GM06990 (cell line): Measurements from ENCODE around the gene FOXD3.
A peak's percentile ranks its signal among the peaks of the same experiment; 100 is the strongest.

Experiments
- DNase-seq: peaks from one replicate; pipeline ENCODE4 v3.0.0-alpha.2; 2011; ENCODE audit not compliant: insufficient read length; ENCODE audit errors: extremely low read depth
- H3K27me3 ChIP-seq: replicated peaks from 2 replicates; pipeline ENCODE4 v1.6.0; 2011; ENCODE audit warnings: low read length; ENCODE audit not compliant: control insufficient read depth, insufficient read depth
- H3K36me3 ChIP-seq: 2 replicates; pipeline ENCODE4 v1.5.1; 2011; ENCODE audit warnings: low read length; ENCODE audit not compliant: control insufficient read depth, insufficient read depth
- H3K4me3 ChIP-seq: replicated peaks from 2 replicates; pipeline ENCODE4 v1.5.1; 2011; ENCODE audit warnings: low read depth, mild to moderate bottlenecking, control low read depth, low read length
- TF ChIP-seq, protein P1 (sequence below): IDR thresholded peaks from 2 replicates; pipeline ENCODE4 v1.5.1; 2011; ENCODE audit warnings: low read length, control low read depth, mild to moderate bottlenecking, inconsistent platforms; ENCODE audit not compliant: insufficient read depth, poor library complexity, severe bottlenecking

Gene FOXD3

DNA sequence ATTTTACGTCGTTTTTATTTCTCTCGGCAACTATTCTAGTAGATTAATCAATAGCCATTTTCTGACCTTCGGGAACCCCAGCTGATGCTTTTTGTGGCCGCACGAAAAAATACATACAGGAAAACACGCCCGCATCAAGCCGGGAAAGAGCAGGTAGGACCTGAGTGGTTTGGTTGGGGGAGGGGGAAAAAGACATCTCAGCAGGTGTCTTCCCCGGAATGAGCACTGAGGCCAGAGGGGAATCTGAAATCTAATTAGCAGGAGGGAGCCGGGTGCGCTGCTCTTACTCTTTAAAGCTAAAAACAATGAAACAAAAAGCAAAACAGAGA, 618 bp upstream of the FOXD3 start:
- Histone ChIP-seq H3K4me3 (peak overlapping the region; percentile 78), H3K27me3 (peaks cover 2% of the 10 kb centered on the region), H3K36me3 (no peaks in the 10 kb centered on the region)
- TF ChIP-seq, protein P1, sequence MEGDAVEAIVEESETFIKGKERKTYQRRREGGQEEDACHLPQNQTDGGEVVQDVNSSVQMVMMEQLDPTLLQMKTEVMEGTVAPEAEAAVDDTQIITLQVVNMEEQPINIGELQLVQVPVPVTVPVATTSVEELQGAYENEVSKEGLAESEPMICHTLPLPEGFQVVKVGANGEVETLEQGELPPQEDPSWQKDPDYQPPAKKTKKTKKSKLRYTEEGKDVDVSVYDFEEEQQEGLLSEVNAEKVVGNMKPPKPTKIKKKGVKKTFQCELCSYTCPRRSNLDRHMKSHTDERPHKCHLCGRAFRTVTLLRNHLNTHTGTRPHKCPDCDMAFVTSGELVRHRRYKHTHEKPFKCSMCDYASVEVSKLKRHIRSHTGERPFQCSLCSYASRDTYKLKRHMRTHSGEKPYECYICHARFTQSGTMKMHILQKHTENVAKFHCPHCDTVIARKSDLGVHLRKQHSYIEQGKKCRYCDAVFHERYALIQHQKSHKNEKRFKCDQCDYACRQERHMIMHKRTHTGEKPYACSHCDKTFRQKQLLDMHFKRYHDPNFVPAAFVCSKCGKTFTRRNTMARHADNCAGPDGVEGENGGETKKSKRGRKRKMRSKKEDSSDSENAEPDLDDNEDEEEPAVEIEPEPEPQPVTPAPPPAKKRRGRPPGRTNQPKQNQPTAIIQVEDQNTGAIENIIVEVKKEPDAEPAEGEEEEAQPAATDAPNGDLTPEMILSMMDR = no peak
- DNase-seq = no peak

- H3K27me3 ChIP-seq = peaks cover 2% of the 10 kb centered on the region
- peak overlapping the region; percentile 78 for H3K4me3 ChIP-seq
- peak; percentile 56 for DNase-seq
Measured at GRCh38 chr1:63322944-63323864, 837 bp downstream of the FOXD3 start.

GRCh38 chr1:63323865-63324778, 1.8 kb downstream of the FOXD3 start:
- no peak overlapping the region for H3K4me3 ChIP-seq
- peaks cover under 1% of the 10 kb centered on the region for H3K27me3 ChIP-seq
- TF ChIP-seq, protein P1 = no peak
- DNase-seq = no peak
- no peaks in the 10 kb centered on the region for H3K36me3 ChIP-seq

More at GRCh38 chr1:63322944-63323864, 837 bp downstream of the FOXD3 start:
- TF ChIP-seq, protein P1 = peak; percentile 6
- H3K36me3 ChIP-seq = no peaks in the 10 kb centered on the region

DNA sequence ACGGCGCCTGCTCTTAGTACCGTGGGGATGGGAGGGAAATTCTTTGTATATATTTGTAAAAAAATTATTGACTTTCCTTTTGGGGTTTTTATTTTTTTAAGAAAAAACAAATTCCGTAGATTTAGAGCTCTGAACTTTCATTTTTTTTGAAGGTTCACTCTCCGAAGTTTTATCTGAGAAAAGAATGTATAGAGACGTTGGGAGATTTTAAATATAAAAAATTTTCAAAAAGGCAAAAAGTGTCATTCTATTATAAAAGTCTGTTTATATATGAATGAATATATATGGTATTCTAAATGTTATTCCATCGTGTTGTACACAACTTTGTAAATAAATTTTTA, 2.4 kb downstream of the FOXD3 start:
- no peak for DNase-seq
- TF ChIP-seq, protein P1 = no peak
- H3K36me3 ChIP-seq = no peaks in the 10 kb centered on the region
- no peak overlapping the region for H3K4me3 ChIP-seq
- H3K27me3 ChIP-seq = no peaks in the 10 kb centered on the region; the same call in 1 of the 2 replicates

GRCh38 chr1:63325279-63325985, 3.1 kb downstream of the FOXD3 start:
- Histone ChIP-seq H3K27me3 (no peaks in the 10 kb centered on the region; the same call in 1 of the 2 replicates), H3K4me3 (no peak overlapping the region), H3K36me3 (no peaks in the 10 kb centered on the region)
- TF ChIP-seq, protein P1 = no peak
- DNase-seq = no peak
